Smooth muscle cell (in vitro differentiated cells): Measurements from ENCODE around the gene GPR152. TPM values are rescaled to one million over a fixed set of nuclear protein-coding genes. Genes with fewer than 3 reads are reported as not detected.
"Not testable (repeated sequence)": the region's sequence is repeated elsewhere in the genome, so short reads cannot be mapped to it uniquely, and the experiment has no call there.

Source experiments
- DNase-seq: peaks from one replicate; lab custom pipeline; 2025; ENCODE audit not compliant: unreplicated experiment; lab: John Stamatoyannopoulos, UW
- H2AFZ ChIP-seq: fragments of 200-600 bp; sonication (generic); 2 replicates; pipeline ENCODE4 v1.6.0; 2016; ENCODE audit warnings: antibody characterized with exemption, low read depth, mild to moderate bottlenecking
- H3F3A ChIP-seq: fragments of 200-600 bp; sonication (generic); 2 replicates; pipeline ENCODE4 v1.6.0; 2017; ENCODE audit warnings: antibody characterized with exemption, low read depth
- H3K27ac ChIP-seq: fragments of 200-600 bp; sonication (generic); 2 replicates; pipeline ENCODE4 v1.5.1; 2016; ENCODE audit warnings: low read depth, mild to moderate bottlenecking
- H3K27me3 ChIP-seq: fragments of 200-600 bp; sonication (generic); 2 replicates; pipeline ENCODE4 v1.6.1; 2016; ENCODE audit warnings: low read depth, mild to moderate bottlenecking
- H3K36me3 ChIP-seq: fragments of 200-600 bp; sonication (generic); 2 replicates; pipeline ENCODE4 v1.5.1; 2016; ENCODE audit warnings: low read depth
- H3K4me1 ChIP-seq: fragments of 200-600 bp; sonication (generic); 2 replicates; pipeline ENCODE4 v1.5.1; 2016; ENCODE audit warnings: low read depth
- H3K4me2 ChIP-seq: fragments of 200-600 bp; sonication (generic); 2 replicates; pipeline ENCODE4 v1.6.0; 2016; ENCODE audit warnings: mild to moderate bottlenecking
- H3K4me3 ChIP-seq: fragments of 200-600 bp; sonication (generic); 2 replicates; pipeline ENCODE4 v1.5.1; 2016; ENCODE audit warnings: mild to moderate bottlenecking
- H3K79me2 ChIP-seq: fragments of 200-600 bp; sonication (generic); 2 replicates; pipeline ENCODE4 v1.6.0; 2016; ENCODE audit warnings: low read depth, mild to moderate bottlenecking
- H3K9ac ChIP-seq: fragments of 200-600 bp; sonication (generic); 2 replicates; pipeline ENCODE4 v1.6.0; 2016; ENCODE audit warnings: low read depth
- H3K9me3 ChIP-seq: fragments of 200-600 bp; sonication (generic); replicated peaks from 2 replicates; pipeline ENCODE4 v1.5.1; 2016; ENCODE audit warnings: low read depth
- H4K20me1 ChIP-seq: fragments of 200-600 bp; sonication (generic); 2 replicates; pipeline ENCODE4 v1.6.0; 2016; ENCODE audit warnings: low read depth
- CTCF ChIP-seq: fragments of 200-600 bp; sonication (generic); IDR thresholded peaks from 2 replicates; pipeline ENCODE4 v1.5.1; 2017; ENCODE audit warnings: borderline replicate concordance, mild to moderate bottlenecking, antibody characterized with exemption; ENCODE audit not compliant: insufficient read depth, poor library complexity, severe bottlenecking
- whole genome bisulfite sequencing: methylation state at CpG from one replicate; pipeline ENCODE4 v1.1.7; 2016; ENCODE audit warnings: low lambda C conversion rate; 5-methylcytosine and 5-hydroxymethylcytosine counted together
- polyA plus RNA-seq: library from polyadenylated mRNA; unstranded; fragments of >200 nt; fragmentation: Nextera tagmentation; extraction: Ambion mirVana; gene quantifications from 2 replicates; pipeline ENCODE4 v1.2.1, GENCODE V29; 2016
- total RNA-seq: library from RNA; depleted of rRNA; stranded (reverse); fragments of >200 nt; gene quantifications from 2 replicates; pipeline ENCODE4 v1.2.3, GENCODE V29; 2014

The GPR152 gene
- total and polyA plus RNA-seq, 2 experiments from 2014 or later, result 0.27 TPM; not detected in 1

- Histone ChIP-seq H3K27me3 (no peaks in the 10 kb centered on the region), H3K36me3 (no peaks in the 10 kb centered on the region), H3K4me3 (peak overlapping the region; percentile 78), H3K79me2 (peaks cover 4% of the 10 kb centered on the region), H2AFZ (no peak overlapping the region), H3K4me2 (peak overlapping the region; percentile 92), H3K9ac (peak overlapping the region; percentile 87), H4K20me1 (no peaks in the 10 kb centered on the region), H3K4me1 (peaks cover 4% of the 10 kb centered on the region), H3F3A (no peaks in the 10 kb centered on the region), H3K9me3 (no peaks in the 10 kb centered on the region), H3K27ac (peak overlapping the region; percentile 86)
- no peak for DNase-seq
- no peak for TF ChIP-seq CTCF
- WGBS, result 63% methylated on average over 5 of the region's 5 CpGs
Measured at GRCh38 chr11:67468056-67468455, 15.5 kb upstream of the GPR152 start.

GRCh38 chr11:67466962-67467771 lies 14.6 kb upstream of the GPR152 start:
- no peaks in the 10 kb centered on the region for H4K20me1 ChIP-seq
- no peaks in the 10 kb centered on the region for H3F3A ChIP-seq
- H3K27ac ChIP-seq, result no peak overlapping the region
- no peaks in the 10 kb centered on the region for H3K9me3 ChIP-seq
- H3K4me3 ChIP-seq, result no peak overlapping the region
- no peak for DNase-seq
- no peak overlapping the region for H3K9ac ChIP-seq
- H2AFZ ChIP-seq, result no peak overlapping the region
- H3K4me2 ChIP-seq, result peak overlapping the region; percentile 92
- 95% methylated on average over 11 of the region's 11 CpGs for WGBS
- no peak for TF ChIP-seq CTCF
- H3K79me2 ChIP-seq, result peaks cover 4% of the 10 kb centered on the region
- H3K4me1 ChIP-seq, result peaks cover 4% of the 10 kb centered on the region
- H3K36me3 ChIP-seq, result no peaks in the 10 kb centered on the region
- no peaks in the 10 kb centered on the region for H3K27me3 ChIP-seq

- Histone ChIP-seq H3F3A (peaks cover under 1% of the 10 kb centered on the region), H3K27ac (no peak overlapping the region), H3K9me3 (no peaks in the 10 kb centered on the region), H3K79me2 (peaks cover 4% of the 10 kb centered on the region), H2AFZ (no peak overlapping the region), H3K27me3 (no peaks in the 10 kb centered on the region), H3K4me1 (peaks cover 4% of the 10 kb centered on the region), H3K9ac (no peak overlapping the region), H3K4me2 (no peak overlapping the region), H3K4me3 (no peak overlapping the region), H4K20me1 (no peaks in the 10 kb centered on the region), H3K36me3 (no peaks in the 10 kb centered on the region)
- no peak for TF ChIP-seq CTCF
- over 99% methylated on average over 5 of the region's 5 CpGs for WGBS
- no peak for DNase-seq
Measured at GRCh38 chr11:67466367-67466766, 13.8 kb upstream of the GPR152 start.

- Histone ChIP-seq H3K4me3 (peak overlapping the region; percentile 50), H3K4me2 (peak overlapping the region; percentile 86), H3K27ac (peak overlapping the region; percentile 92), H3K9ac (peak overlapping the region; percentile 77)
- not testable (repeated sequence) for H3K4me1 ChIP-seq, H3K36me3 ChIP-seq, H3K9me3 ChIP-seq, H3F3A ChIP-seq, H2AFZ ChIP-seq, H4K20me1 ChIP-seq, H3K27me3 ChIP-seq, DNase-seq, H3K79me2 ChIP-seq
- 92% methylated on average over 2 of the region's 2 CpGs for WGBS
Measured at GRCh38 chr11:67465530-67465929, 13.0 kb upstream of the GPR152 start.
